PFSK-1 (cell line): ENCODE data around the gene KCTD16.

Experiments
- FOXP2 ChIP-seq: optimal IDR thresholded peaks from 2 replicates; pipeline ENCODE3; 2011; ENCODE audit warnings: borderline replicate concordance, control low read depth, inconsistent platforms; ENCODE audit not compliant: insufficient read depth; ENCODE audit errors: extremely low read length, extremely low read depth
- POLR2AphosphoS5 ChIP-seq: IDR thresholded peaks from 2 replicates; pipeline ENCODE4 v1.6.1; 2012; ENCODE audit warnings: low read depth, mild to moderate bottlenecking, control low read depth, low read length, moderate library complexity
- REST ChIP-seq, 2 experiments: IDR thresholded peaks; 2 replicates each; pipeline versions ENCODE4 v1.6.1 to v1.8.0; 2011 to 2012; ENCODE audit warnings: low read depth in 2 of 2, low read length in 2 of 2, control low read depth in 1 of 2, inconsistent platforms in 1 of 2, mild to moderate bottlenecking in 1 of 2, moderate library complexity in 1 of 2; ENCODE audit not compliant: insufficient read depth in 1 of 2
- SIN3A ChIP-seq: IDR thresholded peaks from 2 replicates; pipeline ENCODE4 v1.6.1; 2012; ENCODE audit warnings: mild to moderate bottlenecking, low read length, moderate library complexity, borderline replicate concordance; ENCODE audit not compliant: insufficient read depth
- TAF1 ChIP-seq: IDR thresholded peaks from 2 replicates; pipeline ENCODE4 v1.6.1; 2012; ENCODE audit warnings: low read length, control low read depth, borderline replicate concordance; ENCODE audit not compliant: insufficient read depth

- TF ChIP-seq POLR2AphosphoS5 (no peak), TAF1 (no peak), REST (IDR thresholded peaks at IDR 0.05; ENCODE audit: insufficient read depth in 1 of 2, low read depth in 2 of 2, low read length in 2 of 2) (no peak), SIN3A (no peak), FOXP2 (no peak)
These were observed 25.5 kb upstream of the KCTD16 start for GRCh38 chr5:144144956-144145751.
